Dedifferentiated amniotic fluid mesenchymal stem cell (primary cell): ENCODE measurements around the gene MRO.
"Not testable (repeated sequence)": the region's sequence is repeated elsewhere in the genome, so short reads cannot be mapped to it uniquely, and the experiment has no call there.

Source experiments
- DNase-seq: peaks from one replicate; pipeline ENCODE4 v3.0.0-alpha.2; 2016; ENCODE audit errors: extremely low spot score

MRO gene

GRCh38 chr18:50791599-50792438 is 28.0 kb downstream of the MRO start:
- no peak for DNase-seq

DNA sequence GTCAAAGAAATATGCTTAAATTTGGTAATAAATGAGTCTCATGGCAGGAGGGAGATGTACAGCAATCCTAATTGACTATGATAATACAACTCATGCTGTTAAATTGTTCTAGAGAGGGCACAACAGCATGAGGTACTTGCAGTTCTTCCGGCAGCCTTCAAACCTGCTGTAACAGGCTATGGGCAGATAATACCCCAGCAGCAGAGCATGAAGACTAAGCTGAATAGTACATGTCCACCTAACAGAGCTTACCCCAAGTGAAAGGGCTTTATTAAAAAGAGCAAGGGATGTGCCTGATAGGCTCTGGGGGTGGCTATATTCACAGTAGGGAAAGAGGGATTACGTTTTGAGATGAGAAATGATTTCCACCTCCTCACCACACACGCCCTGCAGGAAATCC is 28.9 kb downstream of the MRO start:
- no peak for DNase-seq

DNA sequence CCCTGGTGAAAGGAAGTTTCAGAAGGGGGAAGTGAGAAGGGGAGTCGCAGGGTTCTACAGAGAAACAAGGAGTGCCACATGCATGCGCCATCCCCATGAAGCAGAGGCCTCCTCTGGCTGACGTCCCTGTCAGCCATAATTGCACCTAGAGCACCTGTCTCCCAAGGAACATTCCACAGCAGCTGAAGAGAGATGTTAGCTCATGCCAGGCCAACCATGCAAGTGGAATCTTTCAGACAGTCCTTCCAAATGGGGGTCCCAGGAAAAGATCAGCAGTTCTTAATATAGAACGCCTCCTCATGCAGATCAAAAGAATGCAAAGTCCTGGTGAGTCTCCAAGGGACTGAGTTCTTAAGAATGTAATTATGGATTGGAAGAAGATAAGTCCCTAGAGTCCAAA is 29.6 kb downstream of the MRO start:
- no peak for DNase-seq

DNA sequence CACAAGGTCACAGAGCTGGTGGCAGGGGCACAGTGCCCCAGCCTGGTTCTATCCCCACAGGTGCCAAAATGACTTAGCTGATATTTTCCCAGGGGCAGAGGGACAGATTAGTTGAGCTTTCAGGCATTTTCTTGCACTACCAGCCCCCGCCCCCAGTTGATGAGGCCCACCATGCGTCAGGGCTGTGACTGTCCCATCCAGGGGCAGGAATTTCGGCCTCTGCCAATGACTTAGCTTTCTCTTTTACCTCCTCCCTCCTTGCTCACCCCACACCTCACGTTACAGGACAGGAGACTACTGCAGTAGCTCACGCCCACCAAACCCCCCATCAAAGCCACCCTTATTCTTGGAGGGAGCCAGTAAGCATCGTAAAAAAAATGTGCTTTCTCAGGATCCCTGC is 31.5 kb downstream of the MRO start:
- DNase-seq, result no peak

DNA sequence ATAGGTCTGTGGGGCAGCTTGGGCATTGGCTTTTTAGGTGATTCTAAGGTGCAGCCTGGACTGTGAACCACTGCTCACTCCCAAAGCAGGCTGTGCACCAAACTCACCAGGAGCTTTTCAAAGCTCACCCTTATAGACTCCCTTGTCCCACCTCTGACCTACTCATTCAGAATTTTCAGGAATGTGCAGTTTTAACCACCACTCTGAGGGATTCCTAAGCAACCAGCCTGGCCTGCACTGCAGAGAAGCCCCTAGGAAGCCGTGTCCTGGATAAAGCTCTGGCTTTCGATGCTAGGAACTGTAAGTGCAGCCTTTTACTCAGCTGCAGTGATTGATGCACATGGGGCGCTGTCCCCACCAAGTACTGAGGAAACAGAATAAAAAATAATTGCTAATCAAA is 33.0 kb downstream of the MRO start:
- DNase-seq, result no peak

DNA sequence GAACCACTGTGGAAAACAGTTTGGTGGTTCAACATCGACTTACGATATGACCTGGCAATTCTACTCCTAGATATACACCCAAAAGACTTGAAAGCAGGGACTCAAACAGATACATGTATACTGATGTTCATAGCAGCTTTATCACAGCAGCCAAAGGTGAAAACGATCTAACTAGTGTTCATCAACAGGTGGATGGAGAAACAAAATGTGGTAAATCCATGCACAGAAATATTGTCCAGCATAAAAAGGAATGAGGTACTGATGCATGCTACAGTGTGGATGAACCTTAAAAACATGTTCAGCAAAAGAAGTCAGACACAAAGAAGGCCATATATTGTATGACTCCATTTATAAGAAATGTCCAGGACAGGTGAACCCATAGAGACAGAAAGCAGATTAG is 36.3 kb downstream of the MRO start:
- DNase-seq, result no peak

- not testable (repeated sequence) for DNase-seq
Observed at GRCh38 chr18:50779021-50779420, 40.8 kb downstream of the MRO start.

GRCh38 chr18:50776383-50776782 is 43.4 kb downstream of the MRO start:
- DNase-seq, result no peak

- no peak for DNase-seq
Observed at GRCh38 chr18:50775726-50776125, 44.1 kb downstream of the MRO start.

DNA sequence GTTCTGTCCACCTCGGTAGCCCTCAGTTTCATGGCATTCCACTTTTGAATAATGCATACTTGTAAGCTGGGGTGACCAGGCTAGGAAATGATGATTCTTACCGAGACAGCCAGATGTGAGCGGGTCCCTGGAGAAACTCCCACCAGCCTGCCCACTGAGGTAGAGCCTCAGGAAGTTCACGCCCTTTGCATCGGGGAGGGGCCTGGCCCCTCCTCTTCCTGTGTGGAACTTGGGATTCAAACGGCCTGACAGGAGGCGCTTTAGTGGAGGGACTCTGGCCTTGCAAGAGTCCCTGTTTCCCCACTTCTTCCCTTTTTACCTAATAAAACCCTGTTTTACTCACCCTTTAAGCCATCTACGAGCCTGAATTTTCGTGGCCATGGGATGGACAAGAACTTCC is 44.6 kb downstream of the MRO start:
- no peak for DNase-seq

DNA sequence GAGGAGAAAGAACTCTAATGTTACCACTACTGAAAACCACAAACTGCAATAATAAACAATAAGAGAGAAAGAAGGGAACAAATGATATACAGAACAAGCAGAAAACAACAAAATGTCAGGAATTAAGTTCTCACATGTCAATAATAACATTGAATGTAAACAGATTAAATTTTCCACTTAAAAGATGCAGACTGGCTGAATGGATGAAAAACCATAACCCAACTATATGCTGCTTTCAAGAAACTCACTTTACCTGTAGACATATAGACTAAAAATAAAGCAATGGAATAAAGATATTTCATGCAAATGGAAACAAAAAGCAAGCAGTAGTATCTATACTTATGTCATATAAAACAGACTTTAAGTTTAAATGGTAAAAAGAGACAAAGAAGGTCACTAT is 50.4 kb downstream of the MRO start:
- no peak for DNase-seq

DNA sequence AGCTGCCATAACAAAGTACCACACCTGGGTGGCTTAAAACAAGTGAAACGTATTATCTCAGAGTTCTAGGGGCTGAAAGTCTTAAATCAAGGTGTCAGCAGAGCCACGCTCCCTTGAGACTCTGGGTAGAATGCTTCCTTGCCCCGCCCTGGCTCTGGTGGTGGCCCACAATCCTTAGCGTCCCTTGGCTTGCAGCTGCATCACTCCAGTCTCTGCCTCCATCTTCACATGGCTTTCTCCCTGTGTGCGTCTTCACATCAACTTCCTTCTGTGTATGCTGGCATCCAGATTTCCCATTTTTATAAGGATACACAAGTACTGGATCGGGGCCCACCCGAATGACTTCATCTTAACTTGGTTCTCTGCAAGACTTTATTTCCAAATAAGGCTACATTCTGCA is 62.5 kb downstream of the MRO start:
- no peak for DNase-seq

GRCh38 chr18:50754297-50754696 is 65.5 kb downstream of the MRO start:
- DNase-seq, result no peak

DNA sequence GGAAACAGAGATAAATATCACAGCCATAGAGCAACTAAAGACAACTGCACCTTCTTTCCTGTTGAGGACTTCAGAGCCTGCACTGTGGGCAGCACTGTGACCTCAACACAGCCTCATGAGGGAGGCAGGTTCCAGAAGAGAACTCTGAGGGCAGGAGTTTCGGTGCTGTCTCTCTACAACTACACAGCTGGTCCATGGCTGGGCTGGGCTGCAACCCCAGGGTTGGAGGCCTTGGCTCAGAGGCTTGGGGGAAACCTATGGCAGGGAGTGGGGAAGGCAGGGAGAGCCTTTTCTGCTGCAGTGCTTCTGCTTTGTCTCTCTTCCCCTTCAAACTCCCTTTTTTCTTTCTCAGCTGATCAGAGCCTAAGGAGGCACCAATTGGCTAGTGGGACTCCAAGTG is 66.5 kb downstream of the MRO start:
- DNase-seq, result no peak

DNA sequence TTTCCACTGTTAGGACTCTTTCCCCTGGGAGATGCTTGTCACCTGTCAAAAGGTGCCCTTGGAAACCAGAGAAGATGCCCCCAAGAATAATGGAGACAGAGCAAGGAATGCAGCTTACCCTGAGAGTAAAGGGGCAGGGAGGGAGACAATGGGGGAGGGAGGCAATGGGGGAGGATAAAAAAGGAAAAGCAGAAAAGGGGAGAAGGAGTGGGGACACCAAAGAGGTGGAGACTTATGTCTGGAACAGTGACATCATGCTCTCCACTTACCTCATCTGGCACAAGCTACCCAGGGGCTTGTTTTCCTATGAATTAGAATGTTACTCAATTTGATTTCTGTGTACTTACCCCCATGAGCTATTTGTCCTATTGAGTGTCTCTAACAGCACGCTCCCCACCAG is 67.9 kb downstream of the MRO start:
- no peak for DNase-seq

DNA sequence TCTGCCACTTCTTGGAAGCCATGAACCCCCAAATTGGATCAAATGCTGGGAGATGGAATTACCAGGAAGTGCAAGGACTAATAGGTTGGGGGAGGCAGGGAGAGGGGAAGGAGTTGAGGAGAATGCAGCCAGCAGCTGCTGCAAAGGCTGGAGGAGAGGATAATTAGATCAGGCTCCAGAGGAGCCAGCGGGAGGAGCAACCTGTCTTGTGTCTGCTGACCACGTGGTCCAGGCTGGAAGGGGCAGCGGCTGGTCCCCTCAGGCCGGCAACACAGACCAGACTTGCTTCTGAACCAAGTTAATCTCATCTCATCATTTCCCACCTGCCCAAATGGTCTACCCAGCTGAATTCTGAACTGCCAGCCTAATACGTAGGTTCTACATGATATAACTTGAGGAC is 68.3 kb downstream of the MRO start:
- DNase-seq, result no peak

- DNase-seq, result no peak
Observed at GRCh38 chr18:50750546-50750945, 69.3 kb downstream of the MRO start.

DNA sequence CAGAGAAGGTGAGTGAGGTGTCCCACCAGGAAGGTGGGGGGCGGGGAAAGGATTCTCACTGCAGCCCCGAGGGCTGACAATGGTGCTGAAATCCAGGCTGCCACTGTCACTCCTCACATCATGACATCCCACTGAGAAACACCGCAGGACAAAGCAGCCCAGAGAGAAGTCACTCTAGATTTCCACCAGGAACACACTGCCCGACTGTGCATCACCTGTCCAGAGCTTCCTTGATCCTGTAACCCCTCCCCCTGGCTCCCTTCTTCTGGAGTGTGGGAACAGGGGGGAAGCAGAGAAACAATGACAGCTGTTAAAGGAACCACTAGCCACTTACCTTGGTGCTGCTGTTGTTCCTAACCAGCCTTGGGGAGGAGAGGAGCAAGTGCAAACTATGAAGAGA is 69.9 kb downstream of the MRO start:
- no peak for DNase-seq

GRCh38 chr18:50749421-50749820 is 70.4 kb downstream of the MRO start:
- no peak for DNase-seq

DNA sequence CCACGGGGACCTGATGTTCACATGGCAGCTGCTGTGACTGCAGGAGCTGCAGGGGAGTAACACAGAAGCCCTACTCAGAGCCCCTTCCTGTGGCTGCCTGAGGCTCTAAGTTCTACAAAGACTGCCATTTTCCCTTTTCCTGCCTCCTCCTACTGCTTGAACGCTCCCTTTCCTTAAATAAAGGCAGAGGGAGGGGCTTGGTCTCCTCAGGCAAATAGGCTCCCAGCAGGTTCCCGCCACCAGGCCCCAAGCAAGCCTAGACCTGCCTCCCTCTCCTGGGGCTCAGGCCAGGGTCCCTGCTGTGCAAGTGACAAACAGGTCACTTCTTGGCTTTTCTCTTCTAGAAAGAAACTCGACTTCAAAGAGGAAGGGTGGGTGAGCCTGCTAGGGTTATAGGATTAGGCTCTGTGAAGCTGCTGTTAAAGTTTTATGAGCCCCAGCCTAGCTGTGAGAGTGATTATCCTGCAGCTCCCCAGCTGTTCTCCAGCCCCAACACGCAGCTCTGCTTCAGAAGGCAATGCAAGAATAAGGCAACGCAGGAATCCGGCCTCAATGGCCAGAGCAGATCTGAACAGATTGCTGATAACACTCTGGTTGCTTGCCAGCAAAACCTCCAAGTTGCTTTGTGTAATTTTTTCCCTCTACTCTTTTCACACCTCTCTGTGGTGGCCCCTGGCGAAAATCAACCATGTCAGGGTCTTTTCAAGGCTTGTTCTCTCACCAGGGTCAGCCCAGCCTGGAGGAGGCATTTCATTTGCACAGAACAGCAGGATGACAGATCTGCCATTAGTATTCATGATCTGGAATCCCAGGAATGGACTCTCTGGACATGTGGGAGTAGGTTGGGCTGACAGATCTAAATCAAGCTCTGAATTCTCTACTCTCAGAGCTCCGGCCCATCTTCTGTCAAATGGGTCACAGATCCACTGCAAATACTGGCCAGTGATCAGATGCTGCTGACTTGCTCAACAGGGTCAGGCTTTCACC is 71.3 kb downstream of the MRO start:
- DNase-seq, result no peak

- no peak for DNase-seq
Observed at GRCh38 chr18:50747849-50748242, 72.0 kb downstream of the MRO start.

GRCh38 chr18:50745945-50746344 is 73.9 kb downstream of the MRO start:
- no peak for DNase-seq
